Dermis blood vessel endothelial cell (primary cell): ENCODE data around the gene FOXA2. TPM values are rescaled to one million over a fixed set of nuclear protein-coding genes. Genes with fewer than 3 reads are reported as not detected.
"Not testable (repeated sequence)": the region's sequence is repeated elsewhere in the genome, so short reads cannot be mapped to it uniquely, and the experiment has no call there.

Experiments
- DNase-seq: peaks from one replicate; pipeline ENCODE4 v3.0.0; 2010
- total RNA-seq: library from RNA; depleted of rRNA; stranded (reverse); fragments of >200 nt; gene quantifications from 2 replicates; pipeline ENCODE4 v1.2.3, GENCODE V29; 2014

The FOXA2 gene
- total RNA-seq = not detected in 2 replicates

DNA sequence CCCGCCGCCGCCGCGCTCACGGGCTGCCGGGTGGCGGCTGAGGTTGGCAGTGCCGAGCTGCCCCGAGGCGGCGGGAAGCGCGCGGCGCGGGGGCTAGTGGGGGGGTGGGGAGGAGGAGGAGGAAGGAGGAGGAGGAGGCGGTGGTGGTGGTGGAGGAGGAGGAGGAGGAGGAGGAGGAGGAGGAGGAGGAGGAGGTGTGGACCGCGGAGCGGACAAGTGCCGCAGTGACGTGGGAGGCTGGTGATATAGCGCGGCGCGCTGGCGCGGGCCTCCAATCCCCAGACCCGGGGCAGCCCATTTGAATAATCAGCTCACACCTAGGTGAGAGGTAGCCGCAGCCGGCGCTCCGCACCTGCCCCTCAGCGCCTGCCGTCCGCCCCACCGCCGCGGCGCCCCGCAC, at the start of gene FOXA2:
Gene FOXA2 (minus strand): TSS at position 51 of the 400 bp plus-strand sequence. CDS start 294 bp downstream, outside the sequence.
- no peak for DNase-seq

DNA sequence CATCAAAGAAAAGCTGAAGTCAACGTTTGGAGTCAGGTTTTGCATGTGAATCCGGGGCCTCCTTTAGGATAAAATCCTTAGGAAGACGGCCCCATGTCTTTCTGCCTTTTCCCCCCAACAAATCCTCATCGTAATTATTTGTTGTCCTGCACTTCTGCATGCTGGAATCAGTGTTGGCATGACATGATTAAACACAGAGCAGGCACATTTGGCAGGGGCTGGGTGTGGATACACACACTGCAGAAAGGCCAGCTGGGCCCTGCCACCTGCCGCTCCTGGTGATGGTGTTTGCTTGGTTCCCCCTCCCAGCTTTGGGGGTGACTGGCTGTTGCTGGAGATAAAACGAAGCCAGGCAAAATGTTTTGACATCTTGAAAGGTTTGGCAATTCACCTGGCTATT, 46.3 kb upstream of the FOXA2 start:
- DNase-seq = no peak

DNA sequence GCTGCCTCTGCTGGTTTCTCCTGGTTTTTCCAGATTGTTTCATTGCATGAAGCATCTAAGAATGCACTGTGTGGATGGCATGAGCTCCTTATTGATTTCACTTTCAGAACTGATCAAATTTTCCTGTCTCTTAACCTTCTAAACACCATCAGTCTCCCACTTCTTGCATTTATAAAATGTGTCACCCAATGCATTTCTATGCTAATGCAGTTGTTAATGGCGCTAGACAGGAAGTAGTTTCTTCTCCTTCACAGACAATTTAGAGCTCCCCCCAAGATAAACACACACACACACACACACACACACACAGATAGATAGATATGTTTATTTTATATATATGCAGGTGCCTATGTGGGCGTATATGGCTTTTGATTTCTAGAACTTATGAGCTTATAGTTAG, 45.6 kb upstream of the FOXA2 start:
- DNase-seq = no peak

DNA sequence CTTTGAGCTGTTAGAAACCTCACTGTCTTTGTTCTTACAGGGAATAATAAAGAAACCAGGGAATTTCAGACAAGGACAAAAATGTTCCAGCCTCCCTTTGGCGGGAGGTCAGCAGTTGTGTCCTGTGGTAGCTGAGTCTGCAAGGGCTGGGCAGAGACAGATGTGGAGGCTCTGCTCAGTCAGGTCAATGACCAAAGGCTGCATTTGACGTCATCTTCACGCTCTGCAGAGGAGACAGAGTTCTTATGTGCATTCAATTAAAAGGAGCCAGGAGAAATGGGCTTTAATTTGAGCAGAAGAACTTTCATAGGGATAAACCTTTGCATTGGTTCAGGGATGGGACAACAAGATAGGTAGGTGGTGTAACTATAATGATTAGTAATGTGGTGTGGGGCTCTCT, 45.1 kb upstream of the FOXA2 start:
- DNase-seq = no peak

DNA sequence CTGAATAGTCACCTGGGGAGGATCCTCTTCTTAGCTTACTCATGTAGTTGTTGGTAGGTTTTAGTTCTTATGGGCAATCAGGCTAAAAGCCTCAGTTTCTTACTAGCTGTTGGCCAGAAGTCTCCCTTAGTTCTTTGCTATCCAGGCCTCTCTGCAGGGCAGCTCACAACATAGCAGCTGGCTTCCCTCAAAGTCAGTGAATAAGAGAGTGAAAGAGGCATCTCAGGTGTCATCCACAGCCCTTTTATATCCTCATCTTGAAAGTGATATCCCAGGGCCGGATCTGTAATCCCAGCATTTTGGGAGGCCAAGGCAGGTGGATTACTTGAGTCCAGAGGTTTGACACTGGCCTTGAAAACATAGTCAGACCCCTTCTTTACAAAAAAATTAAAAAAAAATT, 42.1 kb upstream of the FOXA2 start:
- no peak for DNase-seq

DNA sequence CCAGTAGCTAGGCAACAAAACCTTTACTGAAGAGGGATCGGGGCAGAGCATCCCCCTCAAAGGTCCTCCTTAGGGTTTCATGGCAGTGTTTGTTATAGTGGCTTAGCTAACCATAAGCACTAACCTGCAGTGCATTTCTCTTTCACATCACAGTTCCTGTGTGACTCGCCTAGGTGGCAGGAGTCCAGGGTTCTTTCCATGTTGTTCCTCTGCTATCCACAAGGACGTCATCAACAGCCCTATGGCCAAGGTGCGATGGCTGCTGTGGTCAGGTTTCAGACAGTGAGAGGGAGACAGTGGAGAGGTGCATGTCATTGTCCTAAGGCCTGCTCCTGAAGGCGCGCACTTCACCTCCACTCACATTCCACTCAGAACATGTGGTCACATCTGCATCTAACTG, 38.8 kb upstream of the FOXA2 start:
- no peak for DNase-seq

DNA sequence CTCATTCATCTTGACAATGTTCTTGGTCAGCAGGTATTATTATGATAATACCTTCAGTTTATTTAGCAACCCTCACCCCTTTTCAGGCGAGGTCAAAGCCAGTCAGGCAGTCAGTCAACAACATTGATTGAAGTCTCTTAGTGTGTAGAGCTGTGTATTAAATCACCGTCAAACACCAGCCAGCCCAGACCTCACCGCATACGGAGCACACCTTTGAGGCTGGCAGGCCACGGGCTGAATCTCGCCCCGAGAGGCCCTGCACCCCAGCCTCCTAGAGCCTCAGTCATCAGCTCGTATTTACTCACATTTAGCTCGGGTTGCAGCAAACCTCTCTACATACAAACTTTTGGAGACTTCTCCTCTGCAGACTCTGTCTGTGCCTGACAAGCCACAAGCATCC, 36.0 kb upstream of the FOXA2 start:
- DNase-seq = no peak

DNA sequence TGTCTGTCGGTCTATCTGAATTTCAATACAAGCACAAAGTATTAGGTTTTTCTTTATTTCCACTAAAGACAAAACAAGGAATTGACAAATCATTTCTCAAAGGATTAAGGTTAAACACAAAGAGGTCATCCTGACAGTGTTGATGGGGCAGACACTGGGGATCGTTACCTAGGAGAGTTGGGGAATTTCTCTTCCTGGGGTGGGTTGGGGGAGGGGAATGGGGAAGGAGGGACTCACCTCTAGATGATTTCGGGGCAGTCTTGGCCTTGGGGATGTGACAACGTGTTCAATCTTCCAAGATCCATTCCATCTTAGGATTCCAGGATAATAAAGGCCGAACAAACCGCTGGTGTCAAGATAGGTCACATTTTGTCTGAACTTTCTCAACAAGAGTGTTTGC, 35.4 kb upstream of the FOXA2 start:
- DNase-seq = no peak

DNA sequence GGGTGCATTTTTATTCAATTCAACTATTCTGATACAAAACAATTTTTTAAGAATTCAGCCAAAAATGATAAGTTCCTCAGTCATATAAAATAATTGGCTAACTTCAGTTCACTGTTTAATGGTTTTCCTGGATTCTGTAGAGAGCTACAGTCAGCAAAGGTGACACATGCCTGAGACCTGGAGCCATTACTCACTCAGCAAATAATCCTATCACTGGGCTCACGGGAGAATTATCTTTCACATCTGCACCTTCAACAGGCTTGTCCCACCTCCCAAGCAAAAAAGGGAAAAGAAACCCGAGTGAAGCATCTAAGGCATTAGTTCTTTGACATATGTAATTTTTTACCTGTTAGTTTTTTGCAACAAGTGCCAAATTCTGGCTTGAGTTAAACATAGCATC, 34.9 kb upstream of the FOXA2 start:
- DNase-seq = no peak

DNA sequence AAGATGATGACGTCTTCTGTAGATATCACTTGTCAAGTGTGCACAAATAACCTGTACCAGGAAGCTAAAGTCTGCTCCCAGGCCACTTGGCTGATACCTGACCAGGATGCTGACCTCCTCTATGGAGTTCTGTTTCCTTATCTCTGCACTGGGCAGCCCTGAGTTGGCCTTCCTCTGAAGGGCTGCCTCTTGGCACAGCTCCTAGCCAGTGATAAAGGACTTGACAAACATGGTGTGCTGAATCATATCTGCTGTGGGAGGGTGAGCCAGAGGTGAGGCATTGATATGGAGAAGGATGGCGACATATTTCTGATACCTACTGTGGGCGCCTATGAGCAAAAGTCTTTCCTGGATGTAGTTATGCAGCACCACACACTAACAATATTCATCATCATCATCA, 32.8 kb upstream of the FOXA2 start:
- no peak for DNase-seq

DNA sequence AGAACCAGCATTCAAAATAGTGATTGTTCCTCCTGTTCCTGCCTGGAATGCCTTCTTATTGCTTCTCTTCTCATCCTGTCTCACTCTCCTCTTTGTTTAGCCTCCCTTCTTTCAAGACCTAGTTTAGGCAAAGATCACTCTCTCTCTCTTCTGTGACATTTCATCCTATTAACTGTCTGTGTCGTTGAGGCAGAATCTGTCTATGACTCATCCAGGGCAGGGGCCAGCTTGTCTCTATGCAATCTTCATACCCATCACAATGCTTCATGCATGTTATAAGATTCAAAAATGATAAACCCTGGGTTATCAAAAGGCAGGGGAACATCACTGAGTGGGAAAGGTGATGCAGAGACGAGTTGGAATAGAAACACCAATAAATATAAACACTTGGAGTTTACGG, 32.2 kb upstream of the FOXA2 start:
- no peak for DNase-seq

DNA sequence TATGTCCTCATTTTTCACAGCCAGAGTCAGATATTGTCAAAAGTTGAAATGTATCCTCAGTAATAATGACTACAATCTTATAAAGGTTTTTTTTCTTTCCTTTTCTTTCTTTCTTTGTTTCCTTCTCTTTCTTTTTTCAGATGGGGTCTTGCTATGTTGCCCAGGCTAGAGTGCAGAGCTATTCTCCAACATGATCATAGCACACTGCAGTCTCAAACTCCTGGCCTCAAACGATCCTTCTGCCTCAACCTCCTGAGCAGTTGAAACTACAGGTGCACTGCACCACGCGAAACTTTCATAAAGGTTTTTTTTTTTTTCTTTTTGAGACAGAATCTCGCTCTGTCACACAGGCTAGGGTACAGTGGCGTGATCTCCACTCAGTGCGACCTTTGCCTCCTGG, 31.1 kb upstream of the FOXA2 start:
- no peak for DNase-seq

DNA sequence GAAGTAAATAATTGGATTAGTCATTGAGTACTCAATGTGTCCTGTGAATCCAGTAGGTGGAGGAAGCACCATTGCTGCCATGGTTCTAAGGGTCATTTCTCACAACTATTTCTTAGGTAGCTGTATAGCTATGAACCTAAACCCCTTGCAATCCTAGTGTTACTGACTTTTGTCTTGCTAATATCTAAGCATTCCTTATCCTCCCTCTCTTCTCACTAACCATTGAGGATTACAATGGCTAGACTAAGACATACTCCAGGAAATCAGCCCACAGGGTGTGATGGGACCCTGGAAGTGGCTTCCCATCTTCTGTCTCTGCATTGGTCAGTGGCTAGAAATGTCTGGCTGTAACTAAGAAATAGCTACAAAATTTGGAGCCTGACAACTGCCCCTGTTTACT, 27.3 kb upstream of the FOXA2 start:
- no peak for DNase-seq

DNA sequence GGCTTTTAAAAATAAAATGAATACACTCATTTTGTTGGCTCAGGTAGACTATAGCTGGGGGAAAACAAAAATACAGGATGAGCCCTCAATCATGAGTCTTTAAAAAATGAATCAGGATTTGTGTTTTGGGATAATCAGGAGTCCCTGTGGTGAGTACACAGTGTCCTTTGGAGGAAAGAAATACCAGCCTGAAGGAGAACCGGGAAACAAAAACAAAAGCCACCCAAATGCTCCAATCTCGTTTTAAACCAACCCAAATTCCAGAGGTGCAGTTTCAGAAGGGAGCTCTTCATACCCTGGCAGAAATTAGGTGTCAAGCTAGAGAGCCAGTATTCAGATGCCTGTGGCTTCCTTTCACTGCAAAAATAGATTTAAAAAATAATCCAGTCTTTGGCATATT, 23.3 kb upstream of the FOXA2 start:
- no peak for DNase-seq

DNA sequence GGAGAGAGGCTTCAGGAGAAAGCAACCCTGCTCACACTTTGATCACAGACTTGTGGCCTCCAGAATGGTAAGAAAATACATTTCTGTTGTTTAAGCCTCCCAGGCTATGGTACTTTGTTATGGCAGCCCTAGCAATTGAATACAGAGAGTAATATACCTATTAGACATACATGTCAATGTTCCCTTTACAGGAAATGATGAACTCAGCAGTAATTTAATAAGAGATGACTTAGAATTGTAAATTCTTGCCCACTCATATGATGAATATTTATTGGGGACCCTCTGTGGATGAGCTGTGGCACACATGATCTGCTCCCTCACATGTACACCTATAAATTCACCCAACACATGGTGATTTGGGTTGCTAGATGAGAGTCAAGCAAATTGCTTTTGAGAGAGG, 20.4 kb upstream of the FOXA2 start:
- DNase-seq = no peak

DNA sequence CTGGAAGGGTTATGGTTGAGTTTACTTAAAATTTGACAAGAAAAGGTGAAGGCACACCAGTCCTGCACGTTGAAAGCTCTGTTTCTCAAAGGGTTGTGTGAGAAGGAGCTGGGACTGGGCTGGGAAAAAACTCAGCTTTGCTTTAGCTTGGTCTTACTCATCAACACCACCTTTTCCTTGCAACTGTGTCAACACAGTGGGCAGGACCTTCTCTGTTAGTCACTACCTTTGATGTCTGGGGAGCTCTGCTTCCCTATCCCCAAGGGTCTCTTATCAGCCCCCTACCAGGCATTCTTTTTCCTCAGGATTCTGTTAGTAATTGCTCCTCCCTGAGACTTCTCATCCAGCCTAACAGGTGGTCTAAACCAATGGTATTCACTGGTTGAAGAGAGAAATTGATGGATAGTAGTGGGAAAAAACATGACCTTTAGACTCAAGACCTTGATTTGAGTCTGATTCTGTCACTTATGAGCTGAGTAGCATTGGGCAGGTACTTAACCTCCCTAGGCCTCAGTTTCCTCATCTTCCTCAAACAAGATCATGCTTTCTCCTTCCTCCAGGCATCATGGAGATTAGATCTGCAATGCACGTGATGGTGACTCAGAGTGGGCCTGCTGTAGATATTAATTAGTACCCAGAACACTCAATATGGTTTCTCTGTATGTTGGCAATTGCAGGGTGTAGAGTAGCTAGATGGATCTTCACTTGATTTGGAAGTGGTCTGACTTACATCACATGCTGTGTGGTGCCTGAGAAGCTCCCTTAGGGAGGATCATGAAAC, 17.2 kb upstream of the FOXA2 start:
- no peak for DNase-seq

DNA sequence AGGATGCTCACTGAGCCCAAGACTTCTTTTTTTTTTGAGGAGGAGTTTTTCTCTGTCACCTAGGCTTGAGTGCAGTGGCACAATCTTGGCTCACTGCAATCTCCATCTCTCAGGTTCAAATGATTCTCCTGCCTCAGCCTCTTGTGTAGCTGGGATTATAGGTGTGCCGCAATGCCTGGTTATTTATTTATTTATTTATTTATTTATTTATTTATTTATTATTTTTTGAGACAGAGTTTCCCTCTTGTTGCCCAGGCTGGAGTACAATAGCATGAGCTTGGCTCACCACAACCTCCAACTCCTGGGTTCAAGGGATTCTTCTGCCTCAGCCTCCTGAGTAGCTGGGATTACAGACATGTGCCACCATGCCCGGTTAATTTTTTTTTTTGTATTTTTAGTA, 14.9 kb upstream of the FOXA2 start:
- DNase-seq = not testable (repeated sequence)

DNA sequence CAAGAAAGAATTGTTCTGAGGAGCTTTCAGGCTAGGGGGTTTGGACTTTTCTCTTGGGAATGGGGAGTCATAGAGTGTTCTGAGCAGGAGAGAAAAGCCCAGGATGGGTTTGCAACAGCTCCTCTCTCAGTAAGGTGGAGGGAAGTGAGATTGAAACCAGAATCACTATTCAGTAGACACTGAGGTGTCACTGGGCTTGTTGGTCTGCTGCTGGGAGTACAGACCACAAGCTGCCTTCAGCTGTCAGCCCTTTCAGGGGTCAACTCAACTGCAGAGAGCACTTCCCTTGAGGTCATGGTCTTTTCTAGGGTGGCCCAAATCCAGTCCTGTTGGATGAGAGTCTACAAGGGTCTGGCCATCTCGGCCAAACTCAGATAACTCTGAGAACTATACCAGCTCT, 12.9 kb upstream of the FOXA2 start:
- no peak for DNase-seq

DNA sequence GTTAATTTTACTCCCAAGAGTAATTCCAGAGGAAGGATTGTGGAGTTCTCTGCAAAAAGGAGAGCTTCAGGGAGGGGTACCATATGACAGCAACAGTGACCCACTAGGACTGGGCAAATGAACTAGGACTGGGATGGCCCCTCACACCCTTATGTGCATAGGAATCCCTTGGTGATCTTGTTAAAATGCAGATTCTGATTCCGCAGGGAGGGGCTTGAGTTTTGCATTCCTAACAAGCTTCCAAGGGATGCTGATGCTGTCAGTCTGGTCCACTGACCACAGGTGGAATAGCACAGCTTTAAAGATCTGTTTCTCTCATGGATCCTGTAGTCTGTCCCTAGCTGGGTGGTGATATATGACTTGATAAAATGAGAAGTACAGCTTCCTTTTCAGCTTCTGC, 6.3 kb upstream of the FOXA2 start:
- no peak for DNase-seq

DNA sequence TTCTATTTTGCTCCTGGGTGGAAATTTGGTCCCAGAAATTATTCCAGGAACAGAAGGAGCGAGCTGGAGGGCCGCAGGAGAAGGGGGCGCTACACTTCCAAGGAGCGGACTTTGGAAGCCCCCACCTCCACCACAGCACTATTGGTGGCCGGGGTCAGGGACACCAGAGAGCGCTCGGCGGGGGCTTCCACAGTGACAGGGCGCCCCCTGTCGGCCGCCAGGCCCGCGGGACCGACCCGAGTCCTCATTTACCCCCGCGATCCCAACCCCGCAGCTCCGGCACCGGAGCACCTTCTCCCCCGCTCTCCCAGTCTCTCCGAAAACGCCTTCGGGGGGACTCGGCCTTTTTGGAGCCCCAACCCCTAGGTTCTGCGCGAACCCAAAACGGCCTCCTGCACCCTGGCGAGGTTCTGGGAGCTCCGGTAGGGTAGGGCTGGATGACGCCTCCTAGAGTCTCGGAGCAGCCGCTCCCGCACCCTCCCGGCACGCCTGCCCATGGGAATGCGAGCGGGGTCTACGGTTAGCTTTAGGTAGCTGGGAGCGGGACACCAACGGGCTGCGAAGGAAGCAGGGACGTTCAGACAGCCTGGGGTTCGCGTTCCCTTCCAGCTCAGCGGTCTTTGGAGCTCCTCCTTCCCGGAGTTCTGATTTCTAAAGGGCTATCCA, 2.4 kb upstream of the FOXA2 start:
- DNase-seq = peak; percentile 28

DNA sequence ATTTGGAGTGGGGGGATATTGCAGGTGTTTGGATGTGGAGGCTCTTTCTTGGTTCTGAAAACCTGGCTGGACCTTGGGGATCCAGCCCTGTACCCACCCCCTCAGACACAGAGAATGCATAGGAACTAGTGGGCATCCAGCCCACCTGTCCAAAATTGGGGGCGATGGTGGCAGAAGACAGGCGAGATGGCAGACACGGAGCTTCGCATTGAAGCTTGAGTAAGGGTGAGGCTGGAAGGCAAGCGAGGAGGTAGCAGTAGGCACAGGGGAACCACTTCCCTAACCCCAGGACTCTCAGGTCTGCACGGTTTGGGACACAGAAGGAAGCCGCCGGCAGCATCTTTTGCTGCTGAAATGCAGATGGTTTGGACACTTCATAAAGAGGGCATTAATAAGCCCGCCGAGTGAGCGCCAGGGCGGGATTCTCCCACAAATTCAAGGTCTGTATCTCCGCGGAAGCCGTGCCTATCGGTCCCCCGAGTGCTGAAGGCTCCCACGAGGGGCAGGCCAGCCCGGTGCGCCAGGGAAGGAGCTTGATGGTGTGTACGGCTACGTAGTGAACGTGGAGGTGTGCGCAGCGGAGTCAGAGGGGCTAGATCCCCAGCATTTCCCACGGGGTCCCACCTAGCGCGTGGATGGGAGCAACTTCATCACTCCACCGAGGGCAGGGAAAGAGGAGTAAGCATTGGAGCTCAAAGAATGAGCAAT, 1.6 kb upstream of the FOXA2 start:
- no peak for DNase-seq

DNA sequence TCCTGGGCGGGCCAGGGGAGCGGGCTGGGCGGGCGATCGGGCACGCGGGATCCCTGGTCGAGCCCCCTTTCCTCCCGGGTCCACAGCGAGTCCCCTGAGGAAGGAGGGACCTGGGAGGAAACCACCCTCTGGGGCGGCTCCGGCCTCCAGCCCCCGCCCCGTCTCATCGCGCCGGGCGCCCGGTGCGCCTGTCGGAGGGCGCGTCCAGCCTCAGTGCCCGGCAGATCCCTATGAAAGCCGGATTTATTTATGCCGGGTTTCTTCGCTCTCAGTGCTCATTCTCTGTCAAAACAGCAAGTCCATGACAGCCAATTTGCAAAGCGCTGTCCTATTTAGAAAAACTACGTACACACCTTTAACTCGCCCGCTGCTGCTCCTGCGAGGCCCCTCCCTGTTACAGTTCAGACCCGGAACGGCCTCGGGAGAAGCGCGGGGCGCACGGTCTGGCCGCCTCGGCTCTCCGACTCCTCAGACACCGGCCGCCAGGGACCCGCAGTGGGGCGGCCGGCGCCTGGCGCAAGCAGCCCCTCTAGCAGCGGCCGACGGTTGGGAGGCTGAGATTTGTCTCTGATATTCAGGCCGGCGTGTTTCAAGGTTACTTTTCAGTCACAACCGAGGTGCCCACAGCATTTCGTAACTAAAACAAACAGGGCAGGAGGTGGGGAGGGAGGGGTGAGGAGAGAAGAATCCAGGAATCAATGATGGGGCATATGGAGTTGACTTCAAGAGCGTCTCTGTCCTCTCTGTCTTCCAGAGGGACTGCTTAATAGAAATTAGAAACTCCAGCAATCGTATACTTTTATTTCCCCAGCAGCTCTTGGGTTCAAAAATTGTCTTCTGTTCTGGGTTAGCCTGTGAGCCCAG, 782 bp upstream of the FOXA2 start:
- DNase-seq = peak; percentile 3
